ENCODE data around the gene CHKB. TPM values are rescaled to one million over a fixed set of nuclear protein-coding genes. Genes with fewer than 3 reads are reported as not detected.

CHKB gene, protein sequence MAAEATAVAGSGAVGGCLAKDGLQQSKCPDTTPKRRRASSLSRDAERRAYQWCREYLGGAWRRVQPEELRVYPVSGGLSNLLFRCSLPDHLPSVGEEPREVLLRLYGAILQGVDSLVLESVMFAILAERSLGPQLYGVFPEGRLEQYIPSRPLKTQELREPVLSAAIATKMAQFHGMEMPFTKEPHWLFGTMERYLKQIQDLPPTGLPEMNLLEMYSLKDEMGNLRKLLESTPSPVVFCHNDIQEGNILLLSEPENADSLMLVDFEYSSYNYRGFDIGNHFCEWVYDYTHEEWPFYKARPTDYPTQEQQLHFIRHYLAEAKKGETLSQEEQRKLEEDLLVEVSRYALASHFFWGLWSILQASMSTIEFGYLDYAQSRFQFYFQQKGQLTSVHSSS
- total RNA-seq: 10 to 100 TPM; 20.7 to 43.5 (median 33.0) TPM

DNA sequence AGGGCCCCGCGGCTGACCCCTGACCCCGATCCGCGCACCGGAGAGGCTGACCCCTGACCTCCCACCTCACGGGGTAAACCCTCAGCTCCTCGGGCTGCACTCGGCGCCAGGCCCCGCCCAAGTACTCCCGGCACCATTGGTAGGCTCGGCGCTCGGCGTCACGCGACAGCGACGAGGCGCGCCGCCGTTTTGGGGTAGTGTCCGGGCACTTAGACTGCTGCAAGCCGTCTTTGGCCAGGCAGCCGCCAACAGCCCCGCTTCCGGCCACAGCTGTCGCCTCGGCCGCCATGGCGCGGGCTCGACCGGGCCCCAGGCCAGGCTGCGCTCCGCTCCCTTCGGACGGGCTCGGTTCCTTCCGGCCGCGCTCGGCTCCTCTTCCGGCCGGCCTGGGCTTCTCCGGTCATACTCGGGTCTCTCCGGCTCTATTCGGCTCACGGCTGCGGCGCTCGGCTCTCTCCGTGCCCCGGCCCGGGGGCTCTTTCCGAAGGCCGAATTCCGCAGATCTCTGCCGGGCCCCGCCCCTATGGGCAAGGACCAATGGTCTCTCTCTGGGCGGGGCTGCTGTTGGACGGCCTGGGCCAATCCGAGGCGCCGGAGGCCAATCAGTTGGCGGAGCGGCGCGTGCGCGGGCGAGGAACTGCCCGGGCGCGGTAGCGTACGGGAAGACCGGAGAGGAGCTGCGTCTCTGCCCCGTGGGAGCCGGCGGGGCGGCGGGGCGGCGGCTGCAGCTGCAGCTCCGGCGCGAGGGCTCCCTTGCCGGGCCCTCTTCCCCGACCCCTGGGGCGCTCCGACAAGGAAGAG is at the start of gene CHKB:
Gene CHKB (minus strand): TSS at position 357 of the 801 bp plus-strand sequence. CDS start 68 bp downstream, at position 289.
- peaks cover 0 to 5% (median 0%) of the 10 kb centered on the region in 4 donors for H3K27me3 ChIP-seq
- H3K36me3 ChIP-seq: peaks cover 0 to 23% (median 17%) of the 10 kb centered on the region in 4 donors
- H3K9me3 ChIP-seq: no peaks in the 10 kb centered on the region
- H3K4me1 ChIP-seq: peaks cover 36 to 53% (median 39%) of the 10 kb centered on the region in 4 donors
- WGBS: 0% methylated on average over 14 of the region's 96 CpGs
- peak; percentile 99 for DNase-seq (ENCODE audit: extremely low spot score)
- peak within 1 kb of the TSS; percentile 69 to 91 (median 82) for H3K4me3 ChIP-seq
- TF ChIP-seq, protein P1, sequence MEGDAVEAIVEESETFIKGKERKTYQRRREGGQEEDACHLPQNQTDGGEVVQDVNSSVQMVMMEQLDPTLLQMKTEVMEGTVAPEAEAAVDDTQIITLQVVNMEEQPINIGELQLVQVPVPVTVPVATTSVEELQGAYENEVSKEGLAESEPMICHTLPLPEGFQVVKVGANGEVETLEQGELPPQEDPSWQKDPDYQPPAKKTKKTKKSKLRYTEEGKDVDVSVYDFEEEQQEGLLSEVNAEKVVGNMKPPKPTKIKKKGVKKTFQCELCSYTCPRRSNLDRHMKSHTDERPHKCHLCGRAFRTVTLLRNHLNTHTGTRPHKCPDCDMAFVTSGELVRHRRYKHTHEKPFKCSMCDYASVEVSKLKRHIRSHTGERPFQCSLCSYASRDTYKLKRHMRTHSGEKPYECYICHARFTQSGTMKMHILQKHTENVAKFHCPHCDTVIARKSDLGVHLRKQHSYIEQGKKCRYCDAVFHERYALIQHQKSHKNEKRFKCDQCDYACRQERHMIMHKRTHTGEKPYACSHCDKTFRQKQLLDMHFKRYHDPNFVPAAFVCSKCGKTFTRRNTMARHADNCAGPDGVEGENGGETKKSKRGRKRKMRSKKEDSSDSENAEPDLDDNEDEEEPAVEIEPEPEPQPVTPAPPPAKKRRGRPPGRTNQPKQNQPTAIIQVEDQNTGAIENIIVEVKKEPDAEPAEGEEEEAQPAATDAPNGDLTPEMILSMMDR (IDR thresholded peaks at IDR 0.05): peak in 1 of 3 experiments; percentile 33
- TF ChIP-seq POLR2A (IDR thresholded peaks at IDR 0.05; ENCODE audit: low read depth) (peak; percentile 89), POLR2AphosphoS5 (IDR thresholded peaks at IDR 0.05) (peak; percentile 80 to 89), EP300 (IDR thresholded peaks at IDR 0.05) (no peak)
- intact Hi-C loops (cut with DNase I): loop anchor here (5.0 kb wide), 2 partner anchors 40 to 55 kb away; partner anchors contain the start of gene SCO2
- peak within 1 kb of the TSS; percentile 93 to 99 (median 97) for H3K27ac ChIP-seq (replicated peaks in 1 of 4)

DNA sequence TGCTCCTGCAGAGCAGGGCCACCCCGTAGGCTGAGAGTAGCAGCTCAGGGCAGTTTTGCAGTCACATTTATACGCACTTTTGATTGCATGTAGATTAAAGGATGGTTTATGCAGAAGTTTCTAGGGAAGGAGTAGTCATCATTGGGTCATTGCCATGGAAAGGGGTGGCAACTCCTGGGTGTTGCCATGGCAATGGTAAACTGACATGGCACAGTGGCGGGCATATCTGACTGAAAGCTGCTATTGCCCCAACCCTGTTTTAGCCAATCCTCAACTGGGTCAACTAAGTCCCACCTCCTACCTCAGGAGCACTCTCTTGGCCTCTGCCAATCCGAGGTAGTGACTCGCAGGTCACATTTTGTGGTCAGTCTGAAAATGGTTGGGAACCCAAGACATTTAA is 47.7 kb upstream of the CHKB start:
- DNase-seq (ENCODE audit: extremely low spot score): no peak
- TF ChIP-seq, protein P1 (IDR thresholded peaks at IDR 0.05): no peak
- no peak for TF ChIP-seq EP300 (IDR thresholded peaks at IDR 0.05)
- no peak for TF ChIP-seq POLR2A (IDR thresholded peaks at IDR 0.05; ENCODE audit: low read depth)
- TF ChIP-seq POLR2AphosphoS5 (IDR thresholded peaks at IDR 0.05): no peak
- intact Hi-C loops (cut with DNase I): no loop called here

DNA sequence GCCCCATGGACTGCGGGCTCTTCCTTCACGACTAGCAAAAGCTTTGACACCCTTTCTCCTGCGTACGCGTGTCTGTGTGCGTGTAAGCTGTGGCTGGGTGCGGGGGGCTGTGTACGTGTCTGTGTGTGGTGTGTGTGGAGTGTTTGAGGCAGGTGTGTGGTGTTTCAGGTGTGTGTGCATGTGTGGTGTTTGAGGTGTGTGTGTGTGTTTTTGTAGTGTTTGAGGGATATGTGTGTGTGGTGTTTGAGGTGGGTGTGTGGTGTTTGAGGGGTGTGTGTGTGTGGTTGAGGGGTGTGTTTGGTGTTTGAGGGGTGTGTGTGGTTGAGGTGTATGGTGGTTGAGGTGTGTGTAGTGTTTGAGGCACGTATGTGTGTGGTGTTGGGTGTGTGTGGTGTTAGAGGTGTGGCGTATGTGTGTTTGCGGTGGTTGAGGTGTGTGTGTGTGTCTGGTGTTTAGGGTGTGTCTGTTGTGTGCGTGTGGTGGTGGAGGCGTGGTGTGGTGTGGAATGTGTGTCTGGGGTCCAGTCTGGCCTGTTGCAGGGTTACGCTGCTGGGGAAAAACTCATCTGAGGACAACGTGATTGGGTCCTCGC is 46.0 kb upstream of the CHKB start:
- Histone ChIP-seq H3K27ac (replicated peaks in 1 of 4) (peak overlapping the region; percentile 78 to 85 (median 79)), H3K27me3 (no peaks in the 10 kb centered on the region), H3K4me3 (peak overlapping the region; percentile 70 to 87 (median 79)), H3K9me3 (no peaks in the 10 kb centered on the region), H3K36me3 (peaks cover 0 to 17% (median 15%) of the 10 kb centered on the region in 4 donors), H3K4me1 (peaks cover 17 to 30% (median 20%) of the 10 kb centered on the region in 4 donors)
- DNase-seq (ENCODE audit: extremely low spot score): no peak
- no peak for TF ChIP-seq POLR2A (IDR thresholded peaks at IDR 0.05; ENCODE audit: low read depth)
- TF ChIP-seq POLR2AphosphoS5 (IDR thresholded peaks at IDR 0.05): no peak
- TF ChIP-seq, protein P1 (IDR thresholded peaks at IDR 0.05): no peak
- TF ChIP-seq EP300 (IDR thresholded peaks at IDR 0.05): no peak
- 44% methylated on average over 11 of the region's 16 CpGs for WGBS
- intact Hi-C loops (cut with DNase I): loop anchor here (5.0 kb wide), 1 partner anchor 69 kb away; no protein-coding TSS in a partner anchor

More for the DNA sequence above, 47.7 kb upstream of the CHKB start:
- Histone ChIP-seq H3K4me3 (no peak overlapping the region), H3K4me1 (peaks cover 17 to 30% (median 20%) of the 10 kb centered on the region in 4 donors), H3K9me3 (no peaks in the 10 kb centered on the region), H3K27me3 (no peaks in the 10 kb centered on the region), H3K36me3 (peaks cover 0 to 11% (median 6%) of the 10 kb centered on the region in 4 donors), H3K27ac (replicated peaks in 1 of 4) (no peak overlapping the region)
- 88% methylated on average over 5 of the region's 5 CpGs for WGBS

Measured in esophagus muscularis mucosa (tissue), 4 donors.